ENCODE data around the gene ST8SIA3.

The ST8SIA3 gene, protein sequence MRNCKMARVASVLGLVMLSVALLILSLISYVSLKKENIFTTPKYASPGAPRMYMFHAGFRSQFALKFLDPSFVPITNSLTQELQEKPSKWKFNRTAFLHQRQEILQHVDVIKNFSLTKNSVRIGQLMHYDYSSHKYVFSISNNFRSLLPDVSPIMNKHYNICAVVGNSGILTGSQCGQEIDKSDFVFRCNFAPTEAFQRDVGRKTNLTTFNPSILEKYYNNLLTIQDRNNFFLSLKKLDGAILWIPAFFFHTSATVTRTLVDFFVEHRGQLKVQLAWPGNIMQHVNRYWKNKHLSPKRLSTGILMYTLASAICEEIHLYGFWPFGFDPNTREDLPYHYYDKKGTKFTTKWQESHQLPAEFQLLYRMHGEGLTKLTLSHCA

DNA sequence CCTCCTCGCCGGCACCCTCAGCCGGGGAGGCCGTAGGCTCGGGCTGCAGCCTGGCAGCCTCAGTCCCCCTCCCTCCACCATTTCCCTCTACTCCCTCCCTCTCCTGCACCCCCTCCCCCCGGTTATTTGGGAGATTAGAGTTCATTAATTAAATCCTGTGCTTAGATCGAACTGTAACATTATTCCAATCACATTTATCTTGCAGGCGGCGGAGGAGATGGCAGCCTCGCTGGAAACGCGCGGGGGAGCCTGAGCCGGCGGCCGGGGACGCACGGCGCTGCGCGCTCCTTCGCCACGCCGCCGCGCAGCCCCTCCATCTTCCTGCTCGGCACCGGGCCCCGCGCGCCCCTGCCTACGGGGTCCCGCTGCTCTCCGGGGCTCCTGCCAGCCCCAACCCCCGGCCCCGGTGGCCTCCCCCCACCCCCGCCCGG lies at the start of gene ST8SIA3:
Gene ST8SIA3 (plus strand): TSS at position 287 of the 431 bp plus-strand sequence. CDS start 290 bp downstream, outside the sequence.
- no peak for DNase-seq

DNA sequence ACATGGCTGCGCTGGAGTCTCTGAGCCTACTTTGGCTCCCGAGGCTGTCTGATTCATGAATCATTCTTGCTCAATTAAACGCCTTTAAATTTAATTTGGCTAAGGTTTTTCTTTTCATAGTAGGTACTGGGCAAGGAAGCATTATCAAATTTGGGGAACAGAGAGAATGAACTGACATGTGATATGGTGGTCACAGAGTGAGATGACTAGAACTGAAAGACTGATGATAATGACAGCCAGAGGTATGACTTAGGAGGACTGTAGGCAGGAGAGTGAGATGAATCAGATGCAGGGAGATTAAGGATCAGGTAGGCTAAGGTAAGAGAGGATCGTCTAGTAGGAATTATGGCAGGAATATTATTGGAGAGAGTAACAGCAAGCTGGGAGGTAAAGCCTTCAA lies 40.9 kb upstream of the ST8SIA3 start:
- no peak for DNase-seq

DNA sequence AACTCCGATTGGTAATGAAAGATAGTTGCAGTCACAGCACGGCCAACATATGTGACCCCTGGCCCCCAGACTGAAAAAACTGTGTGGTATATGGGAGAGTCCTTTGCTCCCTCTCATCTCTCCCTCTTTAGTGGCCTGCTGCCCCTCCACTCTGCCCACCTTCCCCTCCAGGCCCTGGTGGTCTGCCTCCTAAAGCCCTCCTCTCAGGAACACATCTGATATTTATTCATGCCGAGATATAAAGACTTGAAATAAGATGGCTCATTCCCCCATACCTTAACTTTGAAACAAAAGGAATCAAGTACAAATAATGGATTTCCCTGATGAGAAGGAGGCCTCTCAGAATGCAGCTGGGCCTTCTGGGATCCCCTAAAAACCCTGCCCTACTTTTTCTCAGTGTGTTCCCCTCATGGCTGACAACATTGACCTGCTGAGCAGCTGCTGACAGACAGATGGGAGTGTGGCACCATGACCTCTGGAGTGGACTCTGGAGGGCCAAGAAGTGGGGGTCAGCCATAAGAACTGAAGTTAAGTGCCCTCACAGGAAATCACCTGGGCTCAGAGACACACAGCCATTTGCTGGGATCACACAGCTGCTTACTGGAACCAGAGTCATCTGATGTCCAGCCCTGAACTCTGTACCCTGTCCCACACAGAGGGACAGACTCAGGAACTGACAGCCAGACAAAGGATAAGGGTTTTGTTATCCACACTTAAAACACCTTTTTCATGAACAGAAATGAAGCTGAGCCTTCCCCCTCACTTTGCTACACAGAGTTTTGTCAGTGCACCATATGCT lies 39.8 kb upstream of the ST8SIA3 start:
- DNase-seq, result no peak

DNA sequence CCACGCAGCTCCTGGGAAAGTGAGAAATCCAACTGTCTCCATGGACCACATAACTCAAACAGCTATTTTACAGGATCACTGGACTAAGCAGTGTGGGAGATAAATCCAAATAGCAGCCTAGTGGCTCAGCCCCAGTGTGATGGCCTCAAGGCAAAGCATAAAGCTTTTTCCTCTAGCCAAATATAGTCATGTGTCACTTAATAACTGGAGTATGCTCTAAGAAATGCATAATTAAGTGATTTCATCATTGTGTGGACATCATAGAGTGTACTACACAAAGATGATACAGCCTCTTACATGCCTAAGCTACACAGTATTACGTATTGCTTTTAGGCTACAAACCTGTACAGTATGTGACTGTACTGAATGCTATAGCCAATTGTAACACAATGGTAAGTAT lies 31.8 kb upstream of the ST8SIA3 start:
- DNase-seq, result no peak

DNA sequence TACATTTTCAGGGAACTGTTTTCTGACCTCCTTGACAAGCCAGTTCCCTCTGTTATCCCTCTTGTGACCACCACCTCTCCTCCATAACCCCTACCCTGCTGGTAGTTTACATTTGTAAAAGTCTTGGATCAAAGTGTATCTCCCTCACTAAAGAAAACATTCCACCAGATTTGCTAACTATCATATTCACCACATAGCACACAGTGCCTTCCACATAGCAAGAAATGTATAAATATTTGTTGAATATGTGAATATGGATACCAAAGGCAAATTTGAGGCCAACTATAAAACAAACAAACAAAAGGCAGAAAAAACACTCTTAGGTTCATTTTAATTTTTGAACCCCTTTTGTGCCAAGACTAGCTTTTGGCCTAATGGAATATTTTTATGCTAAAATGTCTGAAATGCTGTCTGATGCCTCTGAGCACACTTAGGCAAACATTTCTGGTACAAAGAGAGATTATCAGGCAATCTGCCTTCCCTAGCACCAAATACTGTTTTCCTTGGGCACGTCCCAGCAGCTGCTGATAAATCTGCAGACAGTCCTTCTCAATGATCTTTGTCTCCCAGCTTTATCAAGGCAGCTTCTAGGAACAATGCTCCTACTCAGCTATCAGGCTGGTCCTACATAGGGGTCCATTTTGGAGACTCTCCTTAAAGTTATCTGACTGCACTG lies 26.7 kb upstream of the ST8SIA3 start:
- no peak for DNase-seq

DNA sequence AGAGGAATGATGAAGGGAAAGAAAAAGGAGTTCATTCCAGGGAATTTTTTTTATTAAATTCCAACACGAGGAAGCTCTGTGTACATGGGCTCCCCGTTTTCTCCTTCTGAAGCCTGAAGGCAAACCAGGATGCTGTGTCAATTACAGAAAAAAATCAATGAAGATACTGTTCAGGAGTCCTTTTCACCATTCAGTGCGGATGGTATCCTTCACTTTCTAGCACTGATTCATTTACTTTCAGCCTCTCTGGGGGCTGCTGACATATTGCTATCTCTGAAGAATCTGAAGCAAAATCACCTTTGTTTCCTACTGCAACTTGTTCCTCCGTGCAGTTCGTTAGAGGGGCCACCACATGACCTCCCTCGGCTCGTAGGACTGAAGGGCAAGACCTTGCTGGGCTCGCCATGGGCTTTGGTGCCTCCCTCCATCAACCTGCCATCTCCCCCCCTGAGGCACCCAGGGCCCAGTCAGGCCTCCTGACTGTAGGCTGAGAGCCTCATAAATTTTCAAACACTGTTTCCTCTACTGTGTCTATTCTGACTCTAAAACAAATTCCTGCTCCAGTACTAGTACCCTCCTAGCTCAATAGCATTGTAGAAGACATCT lies 25.5 kb upstream of the ST8SIA3 start:
- DNase-seq, result no peak

DNA sequence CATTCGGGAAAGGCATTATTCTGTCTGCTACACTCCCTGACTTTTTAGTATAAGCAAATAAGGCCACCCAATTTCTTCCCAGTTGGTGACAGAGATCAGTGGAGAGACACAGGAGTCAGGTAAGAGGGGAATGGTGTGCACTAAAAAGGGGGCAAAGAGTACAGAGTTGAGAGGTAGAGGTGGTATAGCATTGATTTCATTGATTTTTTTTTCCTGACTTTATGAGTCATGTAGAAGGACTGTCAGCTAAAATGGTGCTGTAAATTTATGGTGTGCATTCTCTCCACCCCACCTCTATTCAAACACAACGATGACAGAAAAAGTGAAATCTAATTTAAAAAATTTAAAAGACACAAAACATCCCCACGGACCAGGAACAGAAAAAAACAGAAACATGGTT lies 23.7 kb upstream of the ST8SIA3 start:
- DNase-seq, result no peak

DNA sequence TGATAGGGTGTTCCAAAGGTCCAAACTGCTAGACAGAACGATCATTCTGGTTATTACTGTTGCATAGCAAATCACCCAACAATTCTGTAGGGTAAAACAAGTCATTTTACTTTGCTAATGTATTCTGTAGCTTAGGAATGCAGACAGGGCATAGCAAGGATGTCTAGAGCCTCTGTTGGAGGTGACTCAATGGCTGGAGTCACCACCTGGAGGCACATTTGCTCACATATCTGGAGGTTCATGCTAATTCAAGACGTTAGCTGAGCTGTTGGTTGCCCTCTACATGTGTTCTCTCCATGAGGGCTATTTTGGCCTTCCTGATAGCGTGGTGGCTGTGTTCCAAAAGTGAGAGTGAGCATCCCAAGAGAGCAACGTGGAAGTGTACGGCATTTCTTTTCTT lies 22.5 kb upstream of the ST8SIA3 start:
- no peak for DNase-seq

DNA sequence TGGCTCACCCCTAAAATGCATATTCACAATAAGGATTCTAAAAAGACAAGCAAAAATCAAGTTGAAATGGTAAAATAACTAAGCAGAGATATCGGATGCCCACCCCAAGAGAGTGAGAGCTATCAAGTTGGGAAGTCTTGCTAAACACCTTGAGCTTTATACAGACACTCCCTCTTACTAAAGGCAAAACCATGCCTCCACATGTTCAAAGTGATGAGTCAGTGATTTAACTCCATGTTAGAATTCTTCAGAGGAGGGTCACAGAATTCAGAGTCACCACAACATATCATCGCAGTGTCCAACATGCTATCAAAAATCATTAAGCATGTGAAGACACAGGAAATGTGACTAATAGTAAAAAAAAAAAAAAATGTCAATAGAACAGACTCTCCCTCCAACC lies 20.6 kb upstream of the ST8SIA3 start:
- DNase-seq, result no peak

DNA sequence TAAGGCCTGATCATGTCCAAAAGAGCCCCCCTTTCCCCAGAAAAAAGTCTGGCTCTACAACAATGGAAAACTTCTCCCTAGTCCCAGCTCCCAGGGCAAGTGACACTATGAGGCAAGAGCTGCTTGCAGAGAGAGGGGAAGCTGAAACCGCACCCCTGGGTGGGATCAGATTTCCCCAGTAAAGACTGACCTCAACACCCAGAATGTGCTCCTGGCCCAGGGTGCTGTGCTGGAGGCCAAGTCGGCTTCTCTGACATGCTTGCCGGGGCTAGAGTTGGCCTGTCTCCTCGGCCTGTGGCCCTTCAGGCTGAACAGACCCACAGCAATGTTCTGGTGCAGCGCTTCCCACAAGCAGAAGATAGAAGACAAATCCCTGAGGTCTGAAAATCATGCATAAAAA lies 18.4 kb upstream of the ST8SIA3 start:
- DNase-seq, result no peak

DNA sequence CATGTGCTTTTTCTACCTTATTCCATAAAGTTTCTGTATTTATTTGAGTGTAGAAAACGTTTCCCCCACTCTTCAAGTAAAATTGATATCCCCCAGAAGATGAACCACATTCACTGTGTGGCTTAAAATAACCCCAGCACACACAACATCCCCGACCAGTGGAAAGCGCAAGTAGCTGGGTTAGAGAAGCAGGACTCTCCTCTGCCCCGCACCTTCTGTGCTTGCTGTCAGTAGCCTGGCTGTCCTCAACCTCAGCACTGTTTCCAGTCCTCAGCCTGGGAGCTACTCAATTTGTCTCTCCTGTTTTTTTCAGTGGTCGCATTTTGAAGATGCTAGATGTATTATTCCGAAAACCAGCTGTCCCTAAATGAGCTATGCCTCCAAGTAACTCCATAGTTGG lies 18.0 kb upstream of the ST8SIA3 start:
- DNase-seq, result no peak

DNA sequence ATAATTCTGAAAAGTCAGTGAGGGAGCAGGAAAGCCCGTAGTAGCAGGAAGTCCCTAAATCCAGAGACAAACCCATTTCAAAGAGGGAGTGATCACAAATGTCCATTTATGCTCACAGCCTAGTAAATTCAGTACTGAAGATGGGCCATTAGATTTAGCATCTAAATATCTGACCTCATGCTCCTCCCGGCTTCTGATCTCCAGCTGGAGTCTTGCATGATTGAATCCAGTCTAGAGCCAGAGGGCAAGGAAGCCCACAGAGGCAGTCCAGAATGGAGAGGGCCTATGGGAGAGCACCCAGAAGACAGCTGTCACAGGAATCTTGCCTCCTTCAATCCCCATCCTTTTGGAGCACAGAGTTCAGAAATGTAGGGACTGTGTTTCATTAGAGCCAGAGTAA lies 16.0 kb upstream of the ST8SIA3 start:
- DNase-seq, result no peak

DNA sequence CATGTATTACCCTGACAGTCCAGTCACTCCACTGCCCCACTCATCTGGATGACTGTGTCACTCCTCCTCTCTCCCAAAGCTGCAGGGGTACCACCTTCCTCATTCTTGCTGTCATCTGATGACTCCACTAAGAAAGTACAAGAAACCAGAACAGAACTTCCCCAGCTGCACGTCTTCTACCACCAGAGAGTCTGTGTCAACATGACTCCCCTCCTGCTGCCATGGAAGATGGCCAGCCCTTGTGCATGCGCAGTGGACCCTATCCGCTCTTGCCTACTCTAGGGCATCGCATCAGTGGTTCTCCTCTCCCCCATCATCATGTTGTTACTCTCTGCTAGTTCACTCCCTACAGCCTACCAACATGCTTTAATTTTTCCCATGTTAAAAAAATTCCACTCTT lies 14.5 kb upstream of the ST8SIA3 start:
- no peak for DNase-seq

DNA sequence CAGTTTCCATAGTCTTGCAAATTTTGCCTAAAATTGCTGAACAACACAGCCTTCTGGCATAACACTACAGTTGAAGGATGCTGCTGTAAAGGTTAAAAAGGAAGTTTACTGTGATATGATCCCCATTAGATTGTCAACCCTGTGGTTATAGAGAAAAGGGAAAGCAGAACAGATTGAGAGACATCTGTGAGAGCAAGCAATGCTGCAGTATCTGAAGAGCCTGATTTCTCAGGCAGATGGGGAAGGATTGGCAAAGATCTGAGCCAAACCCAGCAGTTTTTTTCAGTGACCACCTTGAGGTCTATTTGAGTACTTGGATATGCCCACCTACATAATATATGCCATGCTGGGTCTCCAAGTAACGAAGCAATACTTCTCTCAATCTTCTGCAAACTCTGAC lies 8.5 kb upstream of the ST8SIA3 start:
- no peak for DNase-seq

DNA sequence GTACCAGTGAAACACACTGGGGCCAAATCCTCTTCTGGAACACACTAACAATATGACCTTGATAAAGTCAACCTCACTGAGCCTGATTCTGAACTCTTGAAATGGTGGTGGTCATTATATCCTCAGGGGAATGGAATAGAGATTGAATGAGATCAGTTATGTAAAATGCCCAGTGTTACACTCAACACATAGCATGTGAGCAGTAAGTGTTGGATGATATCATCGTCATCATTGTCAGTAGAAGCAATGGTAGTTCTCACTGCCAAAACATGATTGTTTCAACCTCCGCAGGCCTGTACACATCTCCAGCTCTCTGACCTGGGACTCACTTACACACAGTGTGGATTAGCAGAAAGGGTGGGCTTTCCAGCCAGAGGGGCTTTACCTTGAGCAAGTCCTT lies 5.5 kb upstream of the ST8SIA3 start:
- DNase-seq, result no peak

DNA sequence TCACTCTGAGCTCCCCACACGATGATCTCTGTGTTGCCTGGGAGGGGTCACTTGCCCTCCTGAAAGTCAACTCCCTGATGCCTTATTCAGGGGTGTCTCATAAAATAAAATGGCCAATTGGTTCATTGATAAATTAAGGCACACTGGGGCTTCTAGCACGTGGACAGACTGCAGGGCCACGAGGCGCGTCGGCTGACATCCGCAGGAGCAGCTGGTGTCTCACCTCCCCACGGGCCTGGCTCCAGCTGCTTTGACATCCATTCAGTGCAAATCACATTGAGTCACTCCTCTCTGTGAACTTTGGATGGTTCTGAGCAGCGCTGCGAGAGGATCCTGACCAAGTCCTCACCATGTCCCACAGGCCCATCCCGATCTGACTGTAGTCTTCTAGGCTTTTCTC lies 4.6 kb upstream of the ST8SIA3 start:
- peak; percentile 9 for DNase-seq

DNA sequence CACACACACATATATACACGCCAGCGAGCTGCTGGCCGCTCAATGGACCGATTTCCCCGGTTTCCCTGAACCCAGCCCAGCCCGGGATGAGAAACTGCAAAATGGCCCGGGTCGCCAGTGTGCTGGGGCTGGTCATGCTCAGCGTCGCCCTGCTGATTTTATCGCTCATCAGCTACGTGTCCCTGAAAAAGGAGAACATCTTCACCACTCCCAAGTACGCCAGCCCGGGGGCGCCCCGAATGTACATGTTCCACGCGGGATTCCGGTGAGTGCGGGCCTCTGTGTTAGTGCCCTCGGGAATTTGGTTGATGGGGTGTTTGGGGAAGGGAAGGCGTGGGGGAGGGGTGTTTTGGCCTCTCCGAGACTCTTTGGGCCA lies 392 bp downstream of the ST8SIA3 start:
- DNase-seq, result no peak

DNA sequence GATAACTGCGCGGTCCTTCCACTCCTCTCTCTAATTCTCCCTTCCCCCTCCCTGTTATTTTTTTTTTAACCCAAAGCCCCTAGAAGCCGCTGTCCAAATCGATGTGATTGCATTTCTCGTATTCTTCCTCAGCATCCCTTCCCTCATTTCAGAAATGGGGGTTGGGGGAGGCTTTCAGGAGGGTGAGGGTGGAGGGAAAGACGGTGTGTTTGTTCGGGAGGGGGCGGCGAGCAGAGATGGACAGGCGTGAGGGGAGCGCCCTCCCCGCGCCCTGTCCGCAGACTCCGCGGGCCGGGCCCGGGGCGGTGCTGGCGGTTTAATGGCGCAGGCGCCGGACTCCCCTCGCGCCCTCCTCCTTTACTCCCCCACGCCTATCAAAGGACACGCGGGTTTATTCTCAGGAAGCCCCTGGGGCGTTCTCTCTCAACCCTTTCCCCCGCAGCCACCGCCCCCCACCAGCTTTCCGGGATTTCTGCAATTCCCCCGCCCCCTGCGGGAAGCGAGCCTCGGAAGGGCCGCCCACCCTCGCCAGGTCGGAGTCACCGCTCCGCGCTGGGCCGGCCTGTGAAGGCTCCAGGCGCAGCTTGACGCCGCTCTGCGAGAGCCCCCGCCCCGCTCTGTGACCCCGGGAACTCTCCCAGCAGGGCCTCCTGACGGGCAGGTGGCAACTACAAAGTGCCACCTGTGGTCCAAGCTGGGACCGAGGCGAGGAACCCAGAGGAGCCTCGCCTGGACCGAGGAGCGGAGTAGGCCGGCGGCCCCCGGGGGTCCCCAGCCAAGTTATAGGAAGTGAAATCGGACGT lies 981 bp downstream of the ST8SIA3 start:
- DNase-seq, result no peak

DNA sequence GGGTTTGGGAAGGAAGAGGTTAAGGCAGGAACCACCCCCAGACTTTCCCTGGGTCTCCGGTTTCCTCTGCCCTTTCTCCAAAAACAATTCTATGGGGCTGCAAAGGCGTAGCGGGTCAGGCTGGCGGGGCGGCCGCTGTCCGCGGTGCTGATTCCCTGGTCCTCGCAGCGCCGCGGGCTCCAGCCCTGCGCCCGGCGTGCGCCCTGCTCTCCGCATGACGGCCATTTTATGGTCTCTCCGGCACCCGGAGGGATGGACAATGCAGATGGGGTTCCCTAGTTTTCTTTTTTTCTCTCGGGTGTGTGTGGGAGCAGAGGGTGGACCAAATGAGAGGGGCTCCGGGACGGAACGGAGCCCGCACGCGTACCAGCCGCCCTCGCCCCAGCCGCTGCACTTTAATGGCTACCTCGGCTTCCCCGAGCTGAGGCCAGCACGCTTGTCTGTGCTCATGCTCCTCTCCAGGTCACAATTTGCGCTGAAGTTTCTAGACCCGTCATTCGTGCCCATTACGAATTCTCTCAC lies 1.6 kb downstream of the ST8SIA3 start:
- no peak for DNase-seq

DNA sequence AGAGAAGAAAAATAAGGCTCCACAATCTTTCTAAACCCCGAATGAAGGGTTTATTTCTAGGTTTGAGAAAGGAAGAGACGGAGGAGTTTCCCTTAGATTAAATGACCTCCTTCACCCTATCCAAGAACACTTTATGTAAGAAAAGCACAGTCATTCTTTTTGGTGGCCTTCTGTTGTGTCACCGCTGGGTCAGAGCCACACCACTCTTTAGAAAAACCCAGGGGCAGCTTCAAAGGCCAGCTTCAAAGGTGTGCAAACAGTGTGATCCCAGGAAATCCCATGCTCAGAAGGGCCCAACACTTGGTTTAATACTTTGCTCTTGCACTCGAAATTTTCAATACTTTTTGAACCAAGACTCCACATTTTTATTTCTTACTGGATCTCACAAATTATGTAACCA lies 7.1 kb downstream of the ST8SIA3 start:
- no peak for DNase-seq

DNA sequence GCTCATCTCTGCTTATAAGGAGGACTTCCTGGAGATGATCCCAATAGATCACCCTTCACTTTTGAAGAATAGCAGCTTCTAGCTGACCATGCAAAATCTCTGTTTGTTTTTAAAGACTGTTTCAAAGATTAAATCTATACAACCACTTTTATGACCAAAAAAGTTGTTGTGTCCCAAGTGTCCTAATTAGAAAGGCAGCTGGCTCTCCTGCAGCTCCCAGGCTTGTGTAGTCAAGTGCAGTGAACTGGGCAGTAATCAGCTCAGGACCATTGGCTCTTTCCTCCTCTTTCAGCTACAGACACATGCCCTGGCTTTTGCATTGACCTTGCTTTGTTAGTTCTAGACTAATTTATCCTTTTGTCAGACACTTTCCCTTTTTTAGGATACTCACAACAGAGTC lies 10.4 kb downstream of the ST8SIA3 start:
- DNase-seq, result no peak

DNA sequence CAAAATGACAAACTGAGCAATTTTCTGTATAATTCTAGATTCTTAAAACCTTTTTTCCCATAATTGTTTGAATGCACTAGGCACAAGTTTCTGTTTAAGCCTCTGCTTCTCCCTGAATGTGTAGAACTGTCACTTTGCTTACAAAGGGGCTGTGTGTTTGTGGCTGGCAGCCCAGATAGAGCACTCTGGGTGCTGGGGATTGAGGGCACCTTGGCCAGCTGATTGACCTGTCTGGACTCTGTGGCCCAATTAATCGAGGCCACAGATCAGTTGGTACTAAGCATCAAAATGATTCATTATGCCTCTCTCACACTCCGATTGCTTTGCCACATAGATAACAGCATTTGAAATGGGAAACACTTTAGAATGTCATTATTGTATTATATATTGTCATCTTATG lies 12.1 kb downstream of the ST8SIA3 start:
- DNase-seq, result no peak
